Epithelial cell of proximal tubule (primary cell): ENCODE measurements around the gene ZNF778. TPM values are rescaled to one million over a fixed set of nuclear protein-coding genes. Genes with fewer than 3 reads are reported as not detected.

Experiments used
- DNase-seq: peaks from one replicate; pipeline ENCODE4 v3.0.0-alpha.2; 2011; ENCODE audit warnings: low read depth
- H3K4me3 ChIP-seq: 2 replicates; pipeline ENCODE4 v1.5.1; 2011; ENCODE audit warnings: low read depth, mild to moderate bottlenecking, low read length
- CTCF ChIP-seq: conservative IDR thresholded peaks from 2 replicates; pipeline ENCODE4 v1.5.1; 2012; ENCODE audit warnings: low read depth, mild to moderate bottlenecking, low read length
- total RNA-seq: library from RNA; depleted of rRNA; stranded (reverse); fragments of >200 nt; gene quantifications from 2 replicates; pipeline ENCODE4 v1.2.3, GENCODE V29; 2015

ZNF778 gene
- total RNA-seq, 1 donor from 2014 or later: 3.7 TPM

DNA sequence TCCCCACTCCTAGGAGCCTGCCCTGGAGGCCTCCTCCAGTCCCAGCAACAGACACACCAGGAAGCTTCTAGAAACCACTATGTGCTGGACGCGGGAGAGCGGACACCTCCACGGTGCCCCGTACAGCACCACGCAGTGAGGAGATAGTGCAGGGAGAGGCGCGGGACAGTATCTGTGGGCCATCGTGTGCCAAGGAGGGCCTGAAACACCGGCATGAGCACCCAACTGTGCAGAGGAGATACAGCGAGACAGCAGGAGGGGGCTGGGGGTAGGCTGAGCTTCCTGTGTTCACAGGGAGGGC is 57.7 kb downstream of the ZNF778 start:
- no peak for TF ChIP-seq CTCF
- DNase-seq: no peak
- no peak overlapping the region for H3K4me3 ChIP-seq

- H3K4me3 ChIP-seq: no peak overlapping the region
- no peak for DNase-seq
- no peak for TF ChIP-seq CTCF
Observed at GRCh38 chr16:89275837-89276720, 58.6 kb downstream of the ZNF778 start.

DNA sequence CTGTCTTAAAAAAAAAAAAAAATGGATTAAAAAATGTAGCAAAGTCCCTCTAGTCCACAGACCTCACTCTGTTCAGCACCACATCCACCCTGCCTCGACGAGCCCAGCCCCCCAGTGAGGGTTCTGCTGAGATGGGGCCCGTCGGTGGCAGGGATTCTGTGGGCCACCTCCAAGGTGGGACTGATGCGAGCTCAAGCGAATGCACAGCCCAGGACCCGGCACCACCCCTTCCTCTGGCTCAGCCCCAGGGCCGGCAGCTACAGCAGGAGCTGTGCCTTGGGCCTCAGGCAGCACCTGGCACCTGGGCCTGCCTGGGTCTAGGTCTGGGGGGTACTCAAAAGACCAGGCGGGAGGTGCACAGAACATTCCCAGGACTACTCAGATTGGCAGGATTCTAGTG is 59.5 kb downstream of the ZNF778 start:
- H3K4me3 ChIP-seq: no peak overlapping the region
- no peak for TF ChIP-seq CTCF

DNA sequence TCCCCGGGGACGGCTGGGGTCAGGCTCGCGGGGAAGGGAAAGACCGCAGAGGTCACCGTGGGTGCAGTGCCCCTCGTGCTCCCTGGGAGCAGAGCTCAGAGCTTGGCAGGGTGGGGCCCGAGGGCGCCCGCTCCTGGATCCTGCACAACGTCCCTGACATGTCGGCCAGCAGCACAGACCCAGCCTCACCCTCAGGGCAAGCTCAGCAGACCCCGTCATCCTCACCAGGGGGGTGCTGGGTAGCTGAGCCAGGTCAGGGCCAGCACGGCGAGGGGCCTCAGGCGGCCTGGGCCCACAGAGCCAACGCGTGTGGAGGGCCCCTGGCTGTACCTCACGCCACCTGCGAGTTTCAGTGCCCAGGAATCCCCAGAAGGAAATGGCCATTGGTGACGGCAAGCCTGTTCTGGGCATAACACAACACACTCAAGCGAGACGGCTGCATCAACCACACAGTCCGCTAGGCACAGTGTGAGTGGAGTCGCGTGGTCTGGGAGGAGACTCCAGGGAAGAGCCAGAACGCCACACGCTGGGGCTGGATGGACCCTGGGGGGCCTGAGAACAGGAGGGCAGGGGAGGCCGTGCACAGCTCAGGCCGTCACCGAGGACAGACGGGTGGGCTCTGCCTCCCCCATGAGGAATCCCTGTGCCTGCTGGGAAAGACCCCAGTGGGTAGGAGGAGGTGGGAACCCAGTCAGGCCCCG is 60.3 kb downstream of the ZNF778 start:
- H3K4me3 ChIP-seq: no peak overlapping the region
- no peak for TF ChIP-seq CTCF
- no peak for DNase-seq

More for the DNA sequence above, 59.5 kb downstream of the ZNF778 start:
- no peak for DNase-seq

DNA sequence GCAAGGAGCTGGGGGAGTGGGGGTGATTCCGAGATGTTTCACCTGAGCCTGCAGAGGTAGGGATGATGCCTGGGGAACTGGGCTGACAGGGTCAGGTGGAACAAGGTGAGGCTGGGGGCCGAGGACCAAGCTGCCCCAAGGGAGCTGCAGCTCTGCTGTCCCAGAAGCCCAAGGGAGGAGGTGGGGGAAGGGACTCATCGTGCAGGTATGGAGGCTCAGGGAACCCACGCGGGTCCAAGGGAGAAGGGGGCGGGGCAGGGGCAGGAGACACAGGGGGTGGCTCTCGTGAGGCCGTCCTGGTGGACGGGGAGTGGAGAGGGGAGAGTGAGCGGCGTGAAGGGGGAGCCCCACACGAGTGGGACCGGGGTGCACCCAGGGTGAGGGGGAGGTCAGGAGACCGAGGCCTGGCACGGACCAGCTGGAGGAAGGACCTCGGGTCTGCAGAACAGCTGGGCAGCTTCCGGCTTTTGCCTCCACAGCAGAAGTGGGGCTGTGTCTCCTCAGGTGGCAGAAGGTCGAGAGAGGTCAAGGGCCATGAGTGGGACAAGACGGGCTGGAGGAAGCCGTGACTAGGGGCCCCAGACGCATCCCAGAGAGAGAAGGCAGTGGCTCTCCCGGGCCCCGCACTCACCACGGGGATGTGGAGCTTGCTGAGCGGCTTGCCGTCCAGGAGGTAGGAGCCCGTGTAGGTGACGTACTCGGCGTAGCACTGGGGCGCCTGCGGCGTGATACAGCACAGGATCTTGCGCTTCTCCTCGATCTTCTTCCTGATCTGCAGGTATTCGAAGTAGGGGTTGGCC is 61.1 kb downstream of the ZNF778 start:
- H3K4me3 ChIP-seq: no peak overlapping the region
- no peak for DNase-seq
- no peak for TF ChIP-seq CTCF

DNA sequence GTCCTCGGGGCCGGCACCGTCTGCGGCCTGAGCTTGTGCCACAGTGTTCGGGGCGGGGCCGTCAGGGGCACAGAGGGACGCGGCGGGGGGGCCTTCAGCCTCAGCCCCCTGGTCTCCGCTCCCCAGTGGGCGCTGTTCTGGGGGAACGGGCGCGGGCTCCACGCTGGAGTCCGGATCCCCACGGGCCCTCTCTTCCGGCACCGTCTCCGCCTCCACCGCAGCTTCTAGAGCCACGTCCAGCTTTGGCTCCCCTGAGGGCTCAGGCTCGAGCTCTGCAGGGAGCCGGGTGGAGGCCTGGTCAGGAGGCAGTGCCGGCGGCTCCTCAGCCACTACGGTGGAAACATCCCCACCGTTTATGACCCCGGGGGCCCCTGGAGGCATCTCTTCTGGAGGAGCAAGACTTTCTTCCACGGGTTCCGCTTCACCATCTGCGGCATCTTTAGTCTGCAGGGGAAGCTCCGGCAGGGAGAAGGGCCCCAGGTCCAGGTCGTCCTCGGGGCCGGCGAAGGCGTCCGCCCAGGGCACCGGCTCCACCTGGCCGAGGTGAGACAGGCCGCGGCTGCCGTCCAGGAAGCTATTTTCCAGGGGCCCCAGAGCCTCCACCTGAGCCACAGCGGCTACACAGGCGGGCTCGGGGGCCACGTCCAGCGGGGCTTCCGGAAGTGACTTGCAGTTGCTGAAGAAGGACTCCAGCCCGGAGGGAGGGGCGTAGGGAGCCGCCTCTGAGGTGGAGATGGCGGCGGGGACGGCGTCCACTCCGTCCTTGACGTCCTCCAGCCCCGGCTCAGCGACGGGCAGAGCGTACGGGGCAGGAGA is 62.4 kb downstream of the ZNF778 start:
- DNase-seq: no peak
- TF ChIP-seq CTCF: no peak
- no peak overlapping the region for H3K4me3 ChIP-seq
